HG03066 (cell line): ENCODE results near the gene KIAA0319L.

Source experiments
- ATAC-seq: cut with Tn5 transposase; IDR thresholded peaks from one replicate; pipeline ENCODE4 v1.9.1; 2021; ENCODE audit warnings: low read depth; ENCODE audit not compliant: unreplicated experiment

The KIAA0319L gene

GRCh38 chr1:35452106-35452774 lies 105.0 kb downstream of the KIAA0319L start:
- no peak for ATAC-seq

- no peak for ATAC-seq
Measured at GRCh38 chr1:35451125-35451528, 106.1 kb downstream of the KIAA0319L start.

DNA sequence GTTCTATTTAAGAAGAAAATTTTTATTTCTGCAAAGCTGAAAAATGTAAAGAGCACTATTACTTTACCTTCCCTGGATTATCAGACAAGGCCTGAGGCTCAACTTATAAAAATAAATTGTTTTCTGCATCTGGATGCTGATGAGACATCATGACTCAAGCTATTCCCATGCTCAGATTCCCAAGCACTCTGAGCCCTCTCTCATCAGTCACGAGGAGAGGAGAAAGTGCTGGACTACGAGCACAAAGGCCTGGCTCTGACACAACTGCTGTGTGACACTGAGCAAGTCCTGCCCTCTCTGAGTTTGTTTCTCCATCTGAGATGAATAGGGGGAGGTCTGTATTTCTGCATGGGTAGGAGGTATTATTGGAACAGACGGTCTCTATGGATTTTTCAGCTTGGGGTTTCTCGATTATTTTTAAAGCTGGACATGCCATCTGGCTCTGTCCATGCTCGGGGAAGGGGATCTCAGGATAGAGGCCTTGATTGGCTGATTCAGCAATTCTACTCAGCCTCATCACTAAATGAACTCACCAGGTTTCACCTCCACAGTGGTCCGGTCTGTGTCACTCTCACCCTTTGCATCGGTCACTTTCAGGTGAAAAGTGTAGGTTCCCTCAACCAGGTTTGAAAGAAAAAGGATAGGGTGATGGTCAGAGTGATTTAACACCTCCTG lies 107.7 kb downstream of the KIAA0319L start:
- ATAC-seq, result no peak

GRCh38 chr1:35448344-35448801 lies 108.8 kb downstream of the KIAA0319L start:
- ATAC-seq, result no peak

- ATAC-seq, result no peak
Measured at GRCh38 chr1:35447278-35447677, 109.9 kb downstream of the KIAA0319L start.

DNA sequence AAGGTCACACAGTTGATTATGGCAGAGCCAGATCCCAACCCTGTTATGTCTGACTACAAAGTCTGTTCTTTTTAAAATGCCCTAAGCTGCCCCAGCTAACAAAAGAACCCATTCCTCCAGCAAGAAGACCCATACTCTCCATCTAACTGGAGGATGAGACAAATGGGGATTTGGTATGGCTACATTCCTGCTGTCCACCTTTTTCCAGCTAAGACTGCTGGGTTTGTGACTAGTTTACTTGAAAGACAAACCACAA lies 112.8 kb downstream of the KIAA0319L start:
- no peak for ATAC-seq

DNA sequence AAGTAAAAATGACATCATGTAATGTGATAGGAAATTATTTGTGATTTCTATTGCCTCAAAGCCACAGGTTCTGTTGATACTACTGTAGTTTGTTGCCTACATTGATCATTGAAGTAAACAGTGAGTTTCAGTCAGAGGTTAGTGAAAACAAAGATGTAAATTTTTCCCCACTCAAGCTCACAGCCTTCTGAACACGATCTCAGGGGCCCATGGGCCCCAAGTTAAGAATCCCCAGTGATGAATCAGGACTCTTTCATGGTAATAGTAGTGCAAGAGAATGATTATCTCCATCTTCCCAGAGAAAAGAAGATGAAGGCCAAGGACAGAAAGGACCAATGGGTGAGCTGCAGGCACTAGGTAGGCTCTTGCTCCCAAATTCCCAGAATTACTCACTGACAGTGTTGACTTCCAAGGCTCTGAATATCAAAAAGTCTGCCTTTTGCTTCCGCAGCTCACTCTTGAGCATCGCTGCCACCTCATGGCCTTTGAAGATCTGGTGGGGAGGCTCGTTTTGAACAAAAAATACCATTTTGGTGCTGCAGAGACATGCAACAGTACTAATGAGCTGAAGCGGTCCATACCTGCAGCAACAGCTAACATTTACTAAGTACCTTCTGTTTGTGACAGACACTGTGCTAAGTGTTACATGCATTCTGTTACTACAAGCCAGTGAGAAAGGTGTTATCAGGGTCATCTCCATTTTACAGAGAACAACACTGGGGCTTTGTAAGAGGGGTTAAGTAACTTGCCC lies 113.3 kb downstream of the KIAA0319L start:
- no peak for ATAC-seq

DNA sequence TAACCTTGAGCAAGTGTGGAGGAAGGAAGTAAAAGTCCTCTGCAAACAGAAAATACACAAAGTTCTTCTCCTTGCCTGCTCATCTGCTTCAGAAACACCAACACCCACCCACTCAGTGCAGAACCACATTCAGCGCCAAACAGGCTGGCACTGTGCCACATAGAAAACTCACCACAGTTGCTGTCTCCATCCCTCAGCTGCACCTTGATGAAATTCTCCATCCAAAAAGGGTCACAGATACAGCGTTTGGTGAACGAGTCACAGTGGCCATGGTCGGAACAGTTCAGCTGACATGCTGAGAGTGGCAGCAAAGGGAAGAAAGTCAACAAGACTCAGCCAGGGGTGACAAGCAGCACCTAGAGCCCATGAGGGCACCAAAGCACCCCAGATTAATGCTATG lies 114.5 kb downstream of the KIAA0319L start:
- no peak for ATAC-seq

DNA sequence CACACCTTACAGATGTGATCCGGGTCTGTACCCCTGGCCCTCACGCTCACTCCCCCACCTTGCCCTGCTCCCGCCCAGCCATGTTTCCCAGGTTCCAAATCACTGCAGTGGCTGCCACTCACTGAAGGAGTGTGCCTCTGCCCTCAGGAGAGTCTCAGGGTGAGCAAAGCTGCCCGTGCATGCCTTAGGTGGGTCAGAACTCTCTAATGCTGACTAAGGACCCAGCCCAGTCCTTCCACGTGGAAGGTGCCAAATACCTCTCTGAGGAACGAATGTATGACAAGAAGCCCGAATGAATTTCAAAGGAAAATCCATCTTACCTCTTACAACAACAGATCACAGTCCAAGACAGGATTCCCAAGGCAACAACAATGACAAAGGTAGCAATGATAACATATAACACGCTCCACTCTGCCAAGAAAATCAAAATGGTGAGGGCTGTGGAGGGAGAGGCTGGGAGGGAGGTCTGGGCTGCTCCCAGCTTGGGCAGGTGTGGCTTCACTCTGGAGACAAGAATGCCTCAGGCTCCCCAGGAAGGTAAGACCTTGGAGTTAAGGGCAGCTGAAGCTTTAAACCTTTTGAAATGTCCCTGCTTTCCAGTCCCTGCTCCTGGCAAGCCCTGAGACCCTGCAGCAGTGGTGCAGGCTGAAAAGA lies 115.2 kb downstream of the KIAA0319L start:
- no peak for ATAC-seq

- ATAC-seq, result no peak
Measured at GRCh38 chr1:35439626-35440025, 117.6 kb downstream of the KIAA0319L start.

- no peak for ATAC-seq
Measured at GRCh38 chr1:35437200-35437599, 120.0 kb downstream of the KIAA0319L start.

DNA sequence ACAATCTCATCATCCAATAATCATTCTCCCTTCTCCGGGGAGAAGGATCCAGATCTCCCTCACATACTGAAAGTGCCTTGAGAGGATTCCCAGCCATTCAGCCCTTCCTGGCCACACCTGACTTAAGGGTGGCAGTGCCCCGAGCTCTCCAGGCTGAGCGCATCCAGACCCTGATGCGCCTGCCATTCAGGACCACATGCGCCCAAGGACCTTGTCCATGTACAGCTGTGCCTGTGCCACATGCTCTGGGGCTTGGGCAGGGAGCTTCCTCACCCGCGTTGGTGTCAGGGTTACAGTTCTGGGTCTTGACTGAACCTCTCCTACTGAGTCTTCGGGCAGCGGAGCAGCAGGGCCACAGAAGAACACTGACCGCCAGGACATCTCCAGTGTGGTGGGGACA lies 121.1 kb downstream of the KIAA0319L start:
- ATAC-seq, result no peak

DNA sequence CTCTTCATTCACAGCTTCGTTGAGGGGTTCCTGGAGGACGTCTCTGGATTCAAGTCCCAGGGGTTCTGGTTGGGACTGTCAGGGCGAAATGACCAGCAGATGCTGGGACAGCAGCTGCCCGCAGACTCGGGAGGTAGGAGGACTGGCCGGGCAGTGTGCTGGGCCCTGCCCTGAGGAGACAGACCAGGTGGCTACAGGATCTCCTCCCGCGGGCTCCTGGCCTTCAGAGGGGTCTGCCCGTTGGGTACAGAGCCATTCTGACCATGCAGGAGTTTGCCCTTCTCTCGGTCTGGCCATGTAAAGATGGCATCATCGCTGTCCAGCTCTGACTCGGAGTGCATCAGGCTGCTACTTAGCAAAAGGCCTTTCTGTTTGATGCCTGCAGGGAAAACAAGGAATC lies 122.5 kb downstream of the KIAA0319L start:
- ATAC-seq, result no peak

DNA sequence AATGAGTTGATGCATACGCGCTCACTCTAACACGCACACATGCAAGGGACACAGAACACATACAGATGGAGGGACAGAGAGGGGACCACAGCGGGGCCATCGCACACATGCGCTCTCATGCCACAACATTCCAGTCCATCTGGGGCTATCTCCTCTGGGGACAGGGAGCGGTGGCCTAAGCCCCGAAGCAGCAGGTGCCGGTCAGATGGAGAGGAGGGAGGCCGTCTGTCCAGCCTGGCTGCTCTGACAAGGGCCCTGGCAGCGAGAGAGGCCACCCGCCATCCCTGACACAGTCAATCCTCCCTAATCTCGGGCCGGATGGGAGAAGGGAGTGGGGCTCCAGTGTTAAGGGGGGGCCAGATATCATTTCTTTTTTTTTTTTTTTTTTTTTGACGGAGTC lies 123.5 kb downstream of the KIAA0319L start:
- ATAC-seq, result no peak

DNA sequence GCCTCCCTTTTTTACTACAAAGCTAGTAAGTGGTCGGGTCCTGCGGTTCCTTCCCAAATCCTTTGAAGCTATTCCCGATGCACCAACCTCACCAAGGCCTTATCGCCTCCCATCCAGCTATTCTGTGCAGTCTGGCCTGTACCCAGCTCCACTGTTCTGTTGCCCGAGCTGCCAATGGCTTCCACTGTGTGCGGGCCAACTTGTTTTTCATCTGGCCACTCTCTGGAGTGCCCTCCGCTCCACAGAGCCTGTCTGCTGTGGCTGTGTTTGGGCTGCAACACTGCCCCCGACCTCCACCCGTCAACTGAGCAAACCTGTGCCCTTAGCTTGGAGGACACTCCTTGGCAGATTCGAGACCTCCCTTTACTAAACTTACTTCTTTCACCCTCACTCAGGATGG lies 125.0 kb downstream of the KIAA0319L start:
- no peak for ATAC-seq

DNA sequence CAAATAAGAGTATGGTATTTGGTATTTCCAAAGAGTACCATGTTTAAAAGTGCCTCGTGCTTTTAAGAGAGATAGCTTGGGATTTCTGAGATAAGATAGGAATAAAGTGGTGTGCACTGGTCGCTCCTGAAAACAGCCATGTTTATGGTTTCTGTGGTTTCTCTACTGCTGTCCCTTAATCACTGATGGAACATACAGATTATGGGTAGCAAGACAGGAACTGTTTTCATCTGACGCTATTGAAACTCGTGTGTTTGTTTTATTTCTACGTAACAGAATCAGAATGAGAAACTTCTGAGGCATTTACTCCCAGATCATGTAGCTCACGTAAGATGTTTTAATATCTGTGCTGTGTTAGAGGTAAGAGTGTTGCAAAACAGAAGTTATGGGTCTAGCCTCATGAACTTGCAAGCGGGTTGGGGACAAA lies 126.0 kb downstream of the KIAA0319L start:
- ATAC-seq, result no peak

- no peak for ATAC-seq
Measured at GRCh38 chr1:35430762-35431161, 126.4 kb downstream of the KIAA0319L start.

DNA sequence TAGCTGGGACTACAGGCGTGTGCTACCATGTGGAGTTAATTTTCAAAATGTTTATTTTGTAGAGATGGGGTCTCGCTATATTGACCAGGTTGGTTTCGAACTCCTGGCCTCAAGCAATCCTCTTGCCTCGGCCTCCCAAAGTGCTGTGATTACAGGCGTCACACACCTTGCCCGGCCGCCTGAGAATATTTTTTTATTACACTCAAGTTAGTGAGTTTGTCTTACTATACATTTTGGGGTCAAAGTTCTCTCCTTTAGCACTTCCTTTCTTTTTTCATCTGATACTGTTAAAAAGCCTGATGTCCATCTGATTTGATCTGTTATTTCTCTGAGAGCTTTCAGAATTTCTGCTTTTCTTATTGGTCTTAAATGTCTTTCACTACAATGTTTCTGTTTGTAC lies 128.8 kb downstream of the KIAA0319L start:
- ATAC-seq, result no peak

- ATAC-seq, result no peak
Measured at GRCh38 chr1:35426097-35426586, 131.1 kb downstream of the KIAA0319L start.

GRCh38 chr1:35408925-35409324 lies 148.3 kb downstream of the KIAA0319L start:
- no peak for ATAC-seq

DNA sequence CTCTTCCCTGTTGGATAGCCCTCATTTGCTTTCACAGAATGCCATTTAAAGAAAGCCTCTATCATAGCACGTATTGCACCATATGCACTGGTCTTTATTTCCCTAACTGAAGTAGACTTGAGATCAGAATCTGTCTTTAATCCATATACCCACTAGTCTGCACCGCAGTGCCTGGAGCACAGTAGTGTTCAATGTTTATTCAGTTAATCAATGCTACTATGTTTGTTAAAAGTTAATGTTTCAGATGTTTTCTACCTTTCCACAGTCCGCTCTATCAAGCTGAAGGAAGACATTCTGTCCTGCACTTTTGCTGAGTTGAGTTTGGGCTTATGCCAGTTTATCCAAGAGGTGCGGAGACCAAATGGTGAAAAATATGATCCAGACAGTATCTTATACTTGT lies 149.5 kb downstream of the KIAA0319L start:
- no peak for ATAC-seq
